Measurements from ENCODE around the gene TSPAN16.
A peak's percentile ranks its signal among the peaks of the same experiment; 100 is the strongest.
"Not testable (repeated sequence)": the region's sequence is repeated elsewhere in the genome, so short reads cannot be mapped to it uniquely, and the experiment has no call there.

The TSPAN16 gene

DNA sequence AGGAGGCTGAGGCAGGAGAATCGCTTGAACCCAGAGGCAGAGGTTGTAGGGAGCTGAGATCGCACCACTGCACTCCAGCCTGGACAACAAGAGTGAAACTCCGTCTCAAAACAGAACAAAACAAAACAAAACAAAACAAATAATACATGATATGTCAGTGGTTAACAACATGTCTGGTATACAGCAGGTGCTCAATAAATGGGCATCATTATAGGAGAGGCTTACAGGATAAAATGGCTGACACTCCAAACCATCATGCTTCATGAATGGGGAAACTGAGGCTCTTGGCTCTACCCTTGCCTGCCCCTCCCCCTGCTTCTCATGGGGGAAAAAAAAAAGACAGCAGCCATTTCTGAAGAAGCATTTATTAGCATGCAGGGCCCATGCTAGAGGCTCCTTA is 46.5 kb downstream of the TSPAN16 start:
- DNase-seq: no peak

- peak in 3 of 58 donors; percentile 7 to 12 (median 8) for DNase-seq
Observed at GRCh38 chr19:11345122-11345803, 49.3 kb downstream of the TSPAN16 start.

- DNase-seq: peak; percentile 83 to 100 (median 98)
Observed at GRCh38 chr19:11346104-11346940, 50.4 kb downstream of the TSPAN16 start, which contains the start of the genes CCDC159 and TMEM205. CCDC159 (plus strand) TSS chr19:11346519; CDS start chr19:11346607, 88 bp downstream. TMEM205 (minus strand) TSS chr19:11346268; CDS start chr19:11345619, 649 bp downstream.

- no peak for DNase-seq
Observed at GRCh38 chr19:11347546-11348039, 51.6 kb downstream of the TSPAN16 start.

GRCh38 chr19:11349171-11349570 is 53.2 kb downstream of the TSPAN16 start:
- DNase-seq: no peak

DNA sequence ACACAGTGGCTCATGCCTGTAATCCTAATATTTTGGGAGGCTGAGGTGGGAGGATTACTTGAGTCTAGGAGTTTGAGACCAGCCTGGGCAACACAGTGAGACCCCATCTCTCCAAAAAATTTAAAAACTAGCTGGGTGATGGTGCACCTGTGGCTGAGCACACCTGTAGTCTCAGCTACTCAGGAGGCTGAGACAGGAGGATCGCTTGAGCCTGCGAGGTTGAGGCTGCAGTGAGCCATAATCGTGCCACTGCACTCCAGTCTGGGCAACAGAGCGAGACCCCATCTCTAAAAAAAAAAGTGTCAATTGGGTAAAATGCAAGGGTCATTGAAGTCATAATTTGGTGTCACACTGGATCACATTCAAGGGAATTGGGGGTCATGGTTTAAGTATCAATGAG is 58.1 kb downstream of the TSPAN16 start:
- not testable (repeated sequence) for DNase-seq

- DNase-seq: peak; percentile 18 to 95 (median 84)
Observed at GRCh38 chr19:11355160-11356073, 59.5 kb downstream of the TSPAN16 start, which contains the start of gene PLPPR2. PLPPR2 (plus strand) TSS chr19:11355432; CDS start chr19:11357674, 2,242 bp downstream.

- DNase-seq: peak in 1 of 58 donors; percentile 13
Observed at GRCh38 chr19:11356074-11356397, 60.1 kb downstream of the TSPAN16 start.

DNA sequence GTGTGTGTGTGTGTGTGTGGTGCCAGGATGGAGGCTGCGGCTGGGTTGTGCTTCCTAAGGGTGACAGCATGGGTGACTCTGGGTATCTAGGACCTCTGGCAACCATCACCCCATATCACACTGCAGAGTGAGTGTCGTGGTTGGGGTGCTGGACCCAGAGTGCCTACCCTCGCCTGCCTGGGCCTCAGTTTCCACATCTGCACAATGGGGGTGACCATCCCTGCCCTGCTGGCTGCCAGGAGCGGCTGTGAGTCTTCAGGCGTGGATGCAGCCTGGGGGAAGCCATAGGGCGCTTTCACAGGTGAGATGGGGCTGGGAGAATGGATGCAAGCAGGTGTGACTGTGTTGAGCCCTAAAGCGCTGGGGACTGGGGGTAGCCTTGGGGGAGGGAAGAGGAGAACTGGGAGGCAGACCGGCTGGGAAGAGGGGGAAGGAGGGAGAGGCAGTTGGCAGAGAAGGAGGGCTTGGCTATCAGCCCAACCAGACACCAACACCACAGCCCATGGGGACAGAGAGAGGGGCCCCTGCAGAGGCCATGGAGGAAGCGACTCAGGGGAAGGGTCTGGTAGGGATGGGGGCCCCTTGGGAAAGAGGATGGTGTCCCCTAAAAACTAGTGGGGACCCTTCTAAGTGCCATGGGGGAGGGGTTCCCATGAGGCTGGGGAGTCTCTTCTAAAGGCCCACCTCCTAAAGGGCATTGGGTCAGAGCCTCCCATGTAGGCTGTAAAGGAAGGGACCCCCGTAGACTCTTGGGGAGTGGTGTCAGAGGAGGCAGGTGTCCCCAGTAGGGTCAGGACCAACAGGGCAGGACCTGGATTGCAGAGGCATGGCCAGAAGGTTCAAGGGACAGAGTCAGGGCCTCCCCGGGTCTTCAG is 61.0 kb downstream of the TSPAN16 start:
- no peak for DNase-seq

DNA sequence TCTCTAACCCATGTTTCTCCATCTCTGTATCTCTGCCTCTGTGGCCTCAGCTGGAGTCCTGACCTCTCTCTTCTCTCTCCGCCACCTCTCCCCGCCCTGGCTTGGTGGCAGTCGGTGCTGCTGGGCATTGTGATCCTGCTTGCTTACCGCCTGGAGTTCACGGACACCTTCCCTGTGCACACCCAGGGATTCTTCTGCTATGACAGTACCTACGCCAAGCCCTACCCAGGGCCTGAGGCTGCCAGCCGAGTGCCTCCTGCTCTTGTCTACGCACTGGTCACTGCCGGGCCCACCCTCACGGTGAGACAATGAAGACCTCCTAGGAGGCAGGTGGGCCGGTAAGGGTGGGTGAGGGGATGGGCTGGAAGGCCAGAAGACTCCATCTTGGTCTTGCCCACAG is 63.5 kb downstream of the TSPAN16 start:
- no peak for DNase-seq

GRCh38 chr19:11361037-11361770 is 65.2 kb downstream of the TSPAN16 start:
- DNase-seq: peak in 1 of 58 donors; percentile 33

GRCh38 chr19:11361771-11362731 is 66.1 kb downstream of the TSPAN16 start:
- no peak for DNase-seq

GRCh38 chr19:11363881-11364280 is 67.9 kb downstream of the TSPAN16 start:
- DNase-seq: no peak

GRCh38 chr19:11364296-11364904 is 68.4 kb downstream of the TSPAN16 start:
- no peak for DNase-seq

GRCh38 chr19:11364935-11365334 is 69.0 kb downstream of the TSPAN16 start:
- DNase-seq: peak in 26 of 58 donors; percentile 3 to 67 (median 30)

All from anterior cingulate cortex (tissue), 58 donors.